ENCODE data around the gene VPREB3. TPM values are rescaled to one million over a fixed set of nuclear protein-coding genes. Genes with fewer than 3 reads are reported as not detected.

The VPREB3 gene
- total and polyA plus RNA-seq, 8 donors = 0.34 to 1.4 (median 0.87) TPM; not detected in 3

GRCh38 chr22:23800297-23801237, 46.3 kb upstream of the VPREB3 start:
- H3K36me3 ChIP-seq = peaks cover 0 to 93% of the 10 kb centered on the region in 2 donors
- no peak for TF ChIP-seq CTCF (IDR thresholded peaks at IDR 0.05)
- no peak overlapping the region for H3K4me3 ChIP-seq
- no peaks in the 10 kb centered on the region for H3K4me1 ChIP-seq
- H3K27ac ChIP-seq = no peak overlapping the region
- intact Hi-C loops (cut with DNase I) = no loop called here
- ATAC-seq = no peak
- no peak for DNase-seq
- no peaks in the 10 kb centered on the region for H3K9me3 ChIP-seq
- H3K27me3 ChIP-seq = no peaks in the 10 kb centered on the region

- intact Hi-C loops (cut with DNase I) = no loop called here
- H3K36me3 ChIP-seq = peaks cover 0 to 93% of the 10 kb centered on the region in 2 donors
- no peak for ATAC-seq
Observed at GRCh38 chr22:23796461-23796860, 42.2 kb upstream of the VPREB3 start.

GRCh38 chr22:23793326-23793725, 39.1 kb upstream of the VPREB3 start:
- ATAC-seq = no peak
- Histone ChIP-seq H3K27me3 (no peaks in the 10 kb centered on the region), H3K9me3 (no peaks in the 10 kb centered on the region), H3K36me3 (peaks cover 0 to 64% of the 10 kb centered on the region in 2 donors), H3K4me1 (peaks cover 5 to 19% of the 10 kb centered on the region in 2 donors), H3K27ac (no peak overlapping the region), H3K4me3 (no peak overlapping the region)
- DNase-seq = no peak
- no peak for TF ChIP-seq CTCF (IDR thresholded peaks at IDR 0.05)
- intact Hi-C loops (cut with DNase I) = no loop called here

More at GRCh38 chr22:23796461-23796860, 42.2 kb upstream of the VPREB3 start:
- no peak for TF ChIP-seq CTCF (IDR thresholded peaks at IDR 0.05)
- no peaks in the 10 kb centered on the region for H3K4me1 ChIP-seq
- no peak overlapping the region for H3K4me3 ChIP-seq
- H3K27ac ChIP-seq = no peak overlapping the region
- H3K27me3 ChIP-seq = no peaks in the 10 kb centered on the region
- DNase-seq = no peak
- no peaks in the 10 kb centered on the region for H3K9me3 ChIP-seq

- peaks cover 5 to 27% of the 10 kb centered on the region in 2 donors for H3K4me1 ChIP-seq
- ATAC-seq (no peak), DNase-seq (no peak)
- no peak overlapping the region for H3K27ac ChIP-seq
- intact Hi-C loops (cut with DNase I) = no loop called here
- H3K9me3 ChIP-seq = no peaks in the 10 kb centered on the region
- no peaks in the 10 kb centered on the region for H3K27me3 ChIP-seq
- H3K36me3 ChIP-seq = peaks cover 0 to 55% of the 10 kb centered on the region in 2 donors
- no peak overlapping the region for H3K4me3 ChIP-seq
- no peak for TF ChIP-seq CTCF (IDR thresholded peaks at IDR 0.05)
Observed at GRCh38 chr22:23791738-23792645, 37.8 kb upstream of the VPREB3 start.
